Measurements from ENCODE around the gene TSPAN19. TPM values are rescaled to one million over a fixed set of nuclear protein-coding genes. Genes with fewer than 3 reads are reported as not detected.

TSPAN19 gene
- total RNA-seq, 1 donor from 2014 or later: not detected

GRCh38 chr12:84986117-84986516, 50.0 kb downstream of the TSPAN19 start:
- no peak for TF ChIP-seq CTCF (IDR thresholded peaks at IDR 0.05)

GRCh38 chr12:84983289-84983688, 52.8 kb downstream of the TSPAN19 start:
- no peak for TF ChIP-seq CTCF (IDR thresholded peaks at IDR 0.05)
- no peak overlapping the region for H3K4me3 ChIP-seq
- H3K4me1 ChIP-seq: no peaks in the 10 kb centered on the region
- no peak overlapping the region for H3K27ac ChIP-seq
- H3K36me3 ChIP-seq: no peaks in the 10 kb centered on the region
- no peak for DNase-seq (ENCODE audit: low spot score in 2 of 2)
- H3K27me3 ChIP-seq: no peaks in the 10 kb centered on the region
- H3K9me3 ChIP-seq: no peaks in the 10 kb centered on the region
- intact Hi-C loops (cut with DNase I): no loop called here

More at GRCh38 chr12:84986117-84986516, 50.0 kb downstream of the TSPAN19 start:
- H3K27me3 ChIP-seq: no peaks in the 10 kb centered on the region
- no peak overlapping the region for H3K27ac ChIP-seq
- H3K36me3 ChIP-seq: no peaks in the 10 kb centered on the region
- intact Hi-C loops (cut with DNase I): no loop called here
- H3K9me3 ChIP-seq: no peaks in the 10 kb centered on the region
- no peak for DNase-seq (ENCODE audit: low spot score in 2 of 2)
- no peaks in the 10 kb centered on the region for H3K4me1 ChIP-seq
- H3K4me3 ChIP-seq: no peak overlapping the region

- intact Hi-C loops (cut with DNase I): no loop called here
- Histone ChIP-seq H3K9me3 (no peaks in the 10 kb centered on the region), H3K27ac (no peak overlapping the region), H3K4me3 (no peak overlapping the region), H3K4me1 (no peaks in the 10 kb centered on the region), H3K27me3 (no peaks in the 10 kb centered on the region), H3K36me3 (no peaks in the 10 kb centered on the region)
- DNase-seq (ENCODE audit: low spot score in 2 of 2): no peak
- no peak for TF ChIP-seq CTCF (IDR thresholded peaks at IDR 0.05)
Observed at GRCh38 chr12:84982888-84983287, 53.2 kb downstream of the TSPAN19 start.

GRCh38 chr12:84978921-84979320, 57.2 kb downstream of the TSPAN19 start:
- H3K27me3 ChIP-seq: no peaks in the 10 kb centered on the region
- TF ChIP-seq CTCF (IDR thresholded peaks at IDR 0.05): no peak
- no peak overlapping the region for H3K27ac ChIP-seq
- intact Hi-C loops (cut with DNase I): no loop called here
- H3K4me1 ChIP-seq: no peaks in the 10 kb centered on the region
- H3K4me3 ChIP-seq: no peak overlapping the region
- DNase-seq (ENCODE audit: low spot score in 2 of 2): no peak
- H3K9me3 ChIP-seq: no peaks in the 10 kb centered on the region
- H3K36me3 ChIP-seq: no peaks in the 10 kb centered on the region

- no peaks in the 10 kb centered on the region for H3K36me3 ChIP-seq
- TF ChIP-seq CTCF (IDR thresholded peaks at IDR 0.05): no peak
- intact Hi-C loops (cut with DNase I): no loop called here
- no peaks in the 10 kb centered on the region for H3K4me1 ChIP-seq
- H3K27me3 ChIP-seq: no peaks in the 10 kb centered on the region
- DNase-seq (ENCODE audit: low spot score in 2 of 2): no peak
- H3K27ac ChIP-seq: no peak overlapping the region
- H3K4me3 ChIP-seq: no peak overlapping the region
- no peaks in the 10 kb centered on the region for H3K9me3 ChIP-seq
Observed at GRCh38 chr12:84976133-84976532, 59.9 kb downstream of the TSPAN19 start.

GRCh38 chr12:84974155-84974815, 61.8 kb downstream of the TSPAN19 start:
- Histone ChIP-seq H3K4me1 (no peaks in the 10 kb centered on the region), H3K4me3 (no peak overlapping the region), H3K27me3 (no peaks in the 10 kb centered on the region), H3K27ac (no peak overlapping the region), H3K36me3 (no peaks in the 10 kb centered on the region), H3K9me3 (no peaks in the 10 kb centered on the region)
- no peak for DNase-seq (ENCODE audit: low spot score in 2 of 2)
- no peak for TF ChIP-seq CTCF (IDR thresholded peaks at IDR 0.05)
- intact Hi-C loops (cut with DNase I): no loop called here
